Liver (tissue), 9 donors: Measurements from ENCODE around the gene USP17L5. TPM values are rescaled to one million over a fixed set of nuclear protein-coding genes. Genes with fewer than 3 reads are reported as not detected.
"Not testable (repeated sequence)": the region's sequence is repeated elsewhere in the genome, so short reads cannot be mapped to it uniquely, and the experiment has no call there.

Experiments used
- DNase-seq: peaks from one replicate; pipeline ENCODE4 v3.0.0-alpha.2; 2017; ENCODE audit warnings: low spot score
- H3K27ac ChIP-seq, 2 donors: one replicate each; pipeline ENCODE4 v1.7.0; 2013; ENCODE audit warnings: inconsistent platforms in 2 of 2, low read length in 2 of 2, control low read depth in 1 of 2, low read depth in 1 of 2, mild to moderate bottlenecking in 1 of 2
- H3K27me3 ChIP-seq, 4 donors: one replicate each; pipeline versions ENCODE4 v1.6.1 to v1.7.0; 2013; ENCODE audit warnings: low read length in 3 of 4, inconsistent platforms in 1 of 4, mild to moderate bottlenecking in 1 of 4, moderate library complexity in 1 of 4; ENCODE audit not compliant: control insufficient read depth in 4 of 4, insufficient read depth in 4 of 4
- H3K36me3 ChIP-seq, 4 donors: one replicate each; pipeline versions ENCODE4 v1.6.1 to v1.7.0; 2013; ENCODE audit warnings: low read length in 3 of 4, mild to moderate bottlenecking in 3 of 4, low read depth in 1 of 4, moderate library complexity in 1 of 4; ENCODE audit not compliant: control insufficient read depth in 4 of 4, insufficient read depth in 3 of 4
- H3K4me1 ChIP-seq, 4 donors: one replicate each; pipeline versions ENCODE4 v1.6.1 to v1.7.0; 2013; ENCODE audit warnings: low read length in 3 of 4, mild to moderate bottlenecking in 3 of 4, moderate library complexity in 1 of 4; ENCODE audit not compliant: control insufficient read depth in 4 of 4, insufficient read depth in 4 of 4
- H3K4me3 ChIP-seq, 3 donors: one replicate each; pipeline versions ENCODE4 v1.6.1 to v1.7.0; 2013; ENCODE audit warnings: low read length in 3 of 3, control low read depth in 1 of 3, low read depth in 1 of 3, mild to moderate bottlenecking in 1 of 3
- H3K9ac ChIP-seq, 2 donors: one replicate each; pipeline ENCODE4 v1.7.0; 2013; ENCODE audit warnings: low read length in 2 of 2, mild to moderate bottlenecking in 2 of 2, moderate library complexity in 2 of 2, control low read depth in 1 of 2, low read depth in 1 of 2
- H3K9me3 ChIP-seq, 4 donors: one replicate each; pipeline versions ENCODE4 v1.6.1 to v1.7.0; 2013; ENCODE audit warnings: low read length in 3 of 4; ENCODE audit not compliant: control insufficient read depth in 4 of 4
- WGBS: extraction: QIAGEN DNeasy Blood & Tissue Kit; methylation state at CpG from one replicate; pipeline ENCODE4 v1.1.7; 2013; 5-methylcytosine and 5-hydroxymethylcytosine counted together
- polyA plus RNA-seq, 2 donors: library from polyadenylated mRNA; stranded (reverse) in 1 of 2; unstranded in 1 of 2; fragments of 200-250 nt in 1 of 2; fragments of >200 nt in 1 of 2; fragmentation: Nextera tagmentation in 1 of 2; extraction: Ambion mirVana in 1 of 2; gene quantifications; one replicate each; pipeline versions ENCODE4 v1.2.1 to v1.2.3, GENCODE V29; 2013 to 2015
- total RNA-seq, 2 donors: library from RNA; depleted of rRNA; stranded (reverse); fragments of >200 nt; gene quantifications; one replicate each; pipeline ENCODE4 v1.2.3, GENCODE V29; 2014
- donor health status: healthy.
- donor health status: healthy.
- donor health status: healthy.
- donor health status: healthy.
- donor health status: healthy.

USP17L5 gene
- total RNA-seq (not detected), polyA plus RNA-seq (not detected)

DNA sequence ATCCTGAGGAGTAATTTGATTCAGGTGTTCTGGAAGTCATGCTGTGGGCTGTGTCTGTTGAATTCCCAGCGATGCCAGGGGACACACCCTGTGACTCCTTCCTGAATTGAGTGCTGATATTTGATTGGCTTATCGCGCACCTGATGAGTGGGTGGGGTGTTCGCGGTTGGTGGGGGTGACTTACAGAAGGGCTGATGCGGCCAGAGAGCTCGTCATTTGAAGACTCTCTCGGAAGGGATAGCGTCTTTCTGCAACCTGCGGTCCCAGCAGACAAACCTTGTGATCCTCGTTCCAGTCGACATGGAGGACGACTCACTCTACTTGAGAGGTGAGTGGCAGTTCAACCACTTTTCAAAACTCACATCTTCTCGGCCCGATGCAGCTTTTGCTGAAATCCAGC, at the start of gene USP17L5:
TSS of gene USP17L5 (plus strand) at position 301 of the 400 bp plus-strand sequence. CDS start at position 301, 0 bp downstream.
- H3K4me3 ChIP-seq, H3K36me3 ChIP-seq, H3K4me1 ChIP-seq, H3K27ac ChIP-seq, H3K27me3 ChIP-seq, H3K9ac ChIP-seq, DNase-seq, H3K9me3 ChIP-seq: not testable (repeated sequence)
- no CpG with 5 or more reads among the region's 15 CpGs for WGBS

- H3K27ac ChIP-seq, H3K27me3 ChIP-seq, H3K36me3 ChIP-seq, H3K9me3 ChIP-seq, H3K4me1 ChIP-seq, H3K4me3 ChIP-seq, DNase-seq, H3K9ac ChIP-seq: not testable (repeated sequence)
- 76% methylated on average over 1 of the region's 13 CpGs for WGBS
Measured at GRCh38 chr4:9324191-9324590, 15.0 kb upstream of the USP17L5 start.

- not testable (repeated sequence) for DNase-seq, H3K27me3 ChIP-seq, H3K9me3 ChIP-seq, H3K4me1 ChIP-seq, H3K9ac ChIP-seq, H3K27ac ChIP-seq, H3K4me3 ChIP-seq, H3K36me3 ChIP-seq
- WGBS: no CpG with 5 or more reads among the region's 15 CpGs
Measured at GRCh38 chr4:9324865-9325264, 14.3 kb upstream of the USP17L5 start, which contains the start of gene USP17L24. USP17L24 (plus strand) TSS chr4:9325165; CDS start chr4:9325165, 0 bp downstream.

DNA sequence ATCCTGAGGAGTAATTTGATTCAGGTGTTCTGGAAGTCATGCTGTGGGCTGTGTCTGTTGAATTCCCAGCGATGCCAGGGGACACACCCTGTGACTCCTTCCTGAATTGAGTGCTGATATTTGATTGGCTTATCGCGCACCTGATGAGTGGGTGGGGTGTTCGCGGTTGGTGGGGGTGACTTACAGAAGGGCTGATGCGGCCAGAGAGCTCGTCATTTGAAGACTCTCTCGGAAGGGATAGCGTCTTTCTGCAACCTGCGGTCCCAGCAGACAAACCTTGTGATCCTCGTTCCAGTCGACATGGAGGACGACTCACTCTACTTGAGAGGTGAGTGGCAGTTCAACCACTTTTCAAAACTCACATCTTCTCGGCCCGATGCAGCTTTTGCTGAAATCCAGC, 9.6 kb upstream of the USP17L5 start, which contains the start of gene USP17L25:
TSS of gene USP17L25 (plus strand) at position 301 of the 400 bp plus-strand sequence. CDS start at position 301, 0 bp downstream.
- not testable (repeated sequence) for H3K27ac ChIP-seq, H3K4me3 ChIP-seq, H3K9me3 ChIP-seq, H3K4me1 ChIP-seq, DNase-seq, H3K36me3 ChIP-seq, H3K9ac ChIP-seq, H3K27me3 ChIP-seq
- WGBS: no CpG with 5 or more reads among the region's 15 CpGs

- H3K27me3 ChIP-seq, H3K27ac ChIP-seq, H3K9ac ChIP-seq, H3K4me1 ChIP-seq, H3K36me3 ChIP-seq, H3K4me3 ChIP-seq, H3K9me3 ChIP-seq, DNase-seq: not testable (repeated sequence)
- WGBS: no CpG with 5 or more reads among the region's 15 CpGs
Measured at GRCh38 chr4:9334358-9334757, 4.8 kb upstream of the USP17L5 start, which contains the start of gene USP17L26. USP17L26 (plus strand) TSS chr4:9334658; CDS start chr4:9334658, 0 bp downstream.

- not testable (repeated sequence) for H3K9me3 ChIP-seq, H3K27ac ChIP-seq, DNase-seq, H3K36me3 ChIP-seq, H3K4me3 ChIP-seq, H3K27me3 ChIP-seq, H3K9ac ChIP-seq, H3K4me1 ChIP-seq
- no CpG with 5 or more reads among the region's 15 CpGs for WGBS
Measured at GRCh38 chr4:9343848-9344247, 4.6 kb downstream of the USP17L5 start, which contains the start of gene USP17L27. USP17L27 (plus strand) TSS chr4:9344148; CDS start chr4:9344148, 0 bp downstream.

GRCh38 chr4:9348593-9348992, 9.4 kb downstream of the USP17L5 start, which contains the start of gene USP17L28:
USP17L28 (plus strand) TSS chr4:9348893; CDS start chr4:9348893, 0 bp downstream.
- H3K9ac ChIP-seq, H3K36me3 ChIP-seq, H3K4me1 ChIP-seq, H3K4me3 ChIP-seq, H3K9me3 ChIP-seq, H3K27ac ChIP-seq, H3K27me3 ChIP-seq, DNase-seq: not testable (repeated sequence)
- WGBS: no CpG with 5 or more reads among the region's 15 CpGs

- not testable (repeated sequence) for H3K4me3 ChIP-seq, H3K27me3 ChIP-seq, H3K9ac ChIP-seq, H3K4me1 ChIP-seq, H3K36me3 ChIP-seq, DNase-seq, H3K27ac ChIP-seq, H3K9me3 ChIP-seq
- WGBS: 91% methylated on average over 13 of the region's 18 CpGs
Measured at GRCh38 chr4:9350866-9351265, 11.7 kb downstream of the USP17L5 start.
